GM18507 (cell line): ENCODE data around the gene C6orf47.
"Not testable (repeated sequence)": the region's sequence is repeated elsewhere in the genome, so short reads cannot be mapped to it uniquely, and the experiment has no call there.

Experiments used
- DNase-seq: peaks from one replicate; pipeline ENCODE4 v3.0.0; 2011; ENCODE audit warnings: low read depth; ENCODE audit not compliant: insufficient read length; ENCODE audit errors: extremely low spot score
- FAIRE-seq: peaks from 2 replicates; lab custom pipeline; 2011; peaks lifted over from hg19 to GRCh38; lab: Jason Lieb, UNC

Gene C6orf47

GRCh38 chr6:31660381-31661261, at the start of gene C6orf47:
C6orf47 (minus strand) TSS chr6:31660778; CDS start chr6:31659947, 831 bp downstream.
- DNase-seq (peak; percentile 58), FAIRE-seq (peak; percentile 73)

GRCh38 chr6:31709157-31709556, 48.6 kb upstream of the C6orf47 start:
- not testable (repeated sequence) for FAIRE-seq, DNase-seq

- DNase-seq (no peak), FAIRE-seq (no peak)
These were observed 47.6 kb upstream of the C6orf47 start for GRCh38 chr6:31708224-31708623.

GRCh38 chr6:31707701-31708100, 47.1 kb upstream of the C6orf47 start:
- FAIRE-seq = no peak
- no peak for DNase-seq

- no peak for DNase-seq
- no peak for FAIRE-seq
These were observed 46.0 kb upstream of the C6orf47 start, which contains the start of gene LY6G6F for GRCh38 chr6:31706599-31706998. LY6G6F (plus strand) TSS chr6:31706866; CDS start chr6:31706907, 41 bp downstream.

DNA sequence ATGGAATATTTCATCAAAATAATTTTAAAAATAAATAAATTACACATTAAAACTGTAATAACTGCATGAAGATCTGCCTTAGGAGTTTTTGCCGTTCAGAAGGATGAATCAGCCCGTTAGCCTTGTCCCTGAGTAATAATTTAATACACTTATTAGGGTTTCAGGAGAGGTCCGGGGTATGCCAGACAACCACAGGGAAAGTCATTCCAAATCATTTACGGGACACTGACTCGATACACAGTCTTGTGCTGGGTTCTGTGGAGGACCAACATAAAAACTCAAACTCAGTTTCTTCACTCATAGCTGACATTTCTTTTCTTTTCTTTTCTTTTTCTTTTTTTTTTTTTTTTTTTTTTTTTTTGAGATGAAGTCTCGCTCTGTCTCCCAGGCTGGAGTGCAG, 45.4 kb upstream of the C6orf47 start:
- no peak for DNase-seq

DNA sequence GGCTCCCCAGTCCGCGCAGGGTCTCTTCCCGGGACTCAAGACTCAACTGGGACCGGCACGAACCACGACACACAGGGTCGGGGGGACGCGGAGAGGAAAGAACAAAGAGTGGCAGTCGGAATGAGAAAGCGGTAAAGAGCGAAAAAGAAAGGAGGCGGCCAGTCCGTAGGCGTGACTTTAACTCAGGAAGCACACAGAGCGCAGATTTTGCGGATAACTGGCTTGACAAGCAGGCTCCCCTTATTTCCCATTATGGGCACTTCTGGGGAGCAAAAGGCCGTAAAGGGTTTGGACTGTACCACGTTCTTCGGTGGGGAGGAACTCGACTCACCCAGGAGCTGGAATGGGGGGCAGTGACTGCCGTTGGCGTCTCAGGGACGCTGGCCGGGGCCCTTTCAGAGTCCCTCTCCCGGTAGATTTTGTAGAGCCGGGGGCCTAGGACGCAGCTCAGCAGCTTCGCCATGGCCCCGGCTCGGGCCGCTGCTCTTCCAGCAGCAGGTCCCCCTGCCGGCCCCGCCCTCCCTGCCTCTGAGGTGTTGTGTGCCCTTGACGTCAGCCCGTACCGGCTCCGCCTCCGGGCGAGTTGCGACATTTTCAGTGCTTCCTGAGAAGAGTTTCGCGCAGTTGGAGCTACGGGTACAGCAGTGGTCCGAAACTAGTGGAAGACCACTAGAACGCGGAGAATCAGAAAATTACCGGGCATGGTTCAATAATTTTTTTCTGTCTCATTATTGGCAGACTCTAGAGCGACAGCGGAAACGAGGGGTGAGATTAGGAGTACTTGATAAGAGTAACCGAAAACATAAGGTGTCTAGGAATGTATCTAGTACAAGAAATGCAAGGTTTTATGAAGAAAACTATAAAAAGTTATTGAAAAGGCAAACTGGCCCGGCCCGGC, 42.5 kb upstream of the C6orf47 start, which contains the start of gene ABHD16A:
Gene ABHD16A, minus strand, starts transcription at position 506 of the 898 bp plus-strand sequence. Its CDS starts 43 bp downstream, at position 463.
- DNase-seq (peak; percentile 99), FAIRE-seq (peak; percentile 99)

More for the DNA sequence above, 45.4 kb upstream of the C6orf47 start:
- no peak for FAIRE-seq

DNA sequence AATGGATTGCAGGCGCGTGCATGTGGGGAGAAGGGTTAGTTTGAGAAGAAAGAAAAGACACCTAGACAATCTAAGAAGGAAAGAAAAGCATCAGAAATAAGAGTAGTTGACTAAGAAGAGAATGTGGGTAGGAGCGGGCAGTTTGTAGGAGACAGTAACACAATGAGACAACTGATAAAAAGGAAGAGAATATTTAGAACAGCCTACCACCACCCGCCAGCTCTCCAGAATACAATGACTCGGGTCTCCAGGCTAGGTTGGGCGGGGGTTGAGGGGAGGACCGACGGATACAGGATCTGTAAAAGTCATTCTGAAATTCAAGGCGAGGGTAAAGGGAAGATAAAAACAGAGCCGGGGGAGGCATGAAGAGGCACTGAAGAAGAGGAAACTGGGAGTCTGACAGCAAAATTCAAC, 41.8 kb upstream of the C6orf47 start:
- DNase-seq = no peak
- FAIRE-seq = no peak

GRCh38 chr6:31701666-31702404, 41.3 kb upstream of the C6orf47 start:
- FAIRE-seq (no peak), DNase-seq (no peak)

- FAIRE-seq = no peak
These were observed 40.3 kb upstream of the C6orf47 start for GRCh38 chr6:31700740-31701401.

DNA sequence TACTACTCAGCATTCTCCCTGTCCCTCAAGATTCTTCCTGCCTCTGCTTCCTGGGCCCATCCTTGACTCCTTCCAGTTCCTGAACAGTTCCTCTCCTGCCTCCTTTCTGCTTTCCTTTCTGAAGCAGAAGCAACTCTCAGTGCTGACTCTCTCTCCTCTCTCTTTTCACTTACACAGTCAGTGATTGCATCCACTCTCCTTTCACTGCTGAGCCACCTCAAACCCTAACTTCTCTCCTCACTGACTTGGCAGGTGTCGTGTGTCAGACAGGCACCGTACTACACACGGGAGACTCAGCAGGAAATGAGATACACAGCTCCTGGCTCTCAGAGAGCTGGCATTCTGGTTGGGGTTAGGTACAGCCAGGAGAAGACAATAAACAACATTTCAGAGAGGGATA, 37.0 kb upstream of the C6orf47 start:
- FAIRE-seq (no peak), DNase-seq (no peak)

More at GRCh38 chr6:31700740-31701401, 40.3 kb upstream of the C6orf47 start:
- no peak for DNase-seq

- DNase-seq (no peak), FAIRE-seq (no peak)
These were observed 33.0 kb upstream of the C6orf47 start for GRCh38 chr6:31693535-31693934.

DNA sequence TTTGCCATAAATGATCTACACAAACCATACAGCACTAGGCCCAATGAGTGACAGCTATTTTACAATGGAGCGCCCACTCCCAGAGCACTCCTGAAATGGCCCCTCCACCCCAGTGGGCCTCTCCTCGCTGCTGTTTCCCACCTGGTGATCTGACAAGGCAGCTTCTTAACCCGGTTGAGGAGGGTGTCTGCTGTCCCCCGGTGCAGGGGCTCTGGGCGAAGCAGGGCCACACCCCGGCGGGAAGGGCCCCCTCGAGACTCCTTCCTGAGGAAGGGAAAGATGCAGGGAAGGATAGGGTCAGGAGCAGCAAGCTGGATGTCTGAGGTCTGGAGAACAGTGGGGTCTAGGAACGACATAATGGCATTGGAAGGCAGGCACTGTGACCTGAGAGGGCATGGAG, 32.3 kb upstream of the C6orf47 start:
- FAIRE-seq = no peak
- no peak for DNase-seq

DNA sequence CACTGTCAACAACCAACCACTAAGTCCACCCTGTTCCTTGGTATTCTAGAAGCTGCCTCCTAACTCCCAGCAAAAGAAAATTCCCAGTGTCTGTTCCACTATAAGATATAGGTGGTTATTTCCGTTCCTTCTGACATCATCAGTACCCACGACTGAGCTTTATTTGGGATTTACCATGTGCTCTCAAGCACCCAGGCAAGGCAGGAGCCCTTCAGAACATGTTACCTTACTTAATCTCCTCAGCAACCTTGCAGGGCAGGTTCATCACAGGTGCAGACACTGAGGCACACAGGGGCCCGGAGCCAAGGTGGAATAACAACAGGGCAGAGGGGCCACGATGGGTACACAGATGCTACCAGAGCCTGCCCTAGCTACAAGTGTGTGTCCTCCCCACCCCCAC, 31.8 kb upstream of the C6orf47 start:
- no peak for FAIRE-seq
- no peak for DNase-seq

- FAIRE-seq = no peak
These were observed 31.1 kb upstream of the C6orf47 start for GRCh38 chr6:31691564-31692108.

GRCh38 chr6:31691078-31691463, 30.5 kb upstream of the C6orf47 start:
- no peak for DNase-seq
- no peak for FAIRE-seq

More at GRCh38 chr6:31691564-31692108, 31.1 kb upstream of the C6orf47 start:
- no peak for DNase-seq

DNA sequence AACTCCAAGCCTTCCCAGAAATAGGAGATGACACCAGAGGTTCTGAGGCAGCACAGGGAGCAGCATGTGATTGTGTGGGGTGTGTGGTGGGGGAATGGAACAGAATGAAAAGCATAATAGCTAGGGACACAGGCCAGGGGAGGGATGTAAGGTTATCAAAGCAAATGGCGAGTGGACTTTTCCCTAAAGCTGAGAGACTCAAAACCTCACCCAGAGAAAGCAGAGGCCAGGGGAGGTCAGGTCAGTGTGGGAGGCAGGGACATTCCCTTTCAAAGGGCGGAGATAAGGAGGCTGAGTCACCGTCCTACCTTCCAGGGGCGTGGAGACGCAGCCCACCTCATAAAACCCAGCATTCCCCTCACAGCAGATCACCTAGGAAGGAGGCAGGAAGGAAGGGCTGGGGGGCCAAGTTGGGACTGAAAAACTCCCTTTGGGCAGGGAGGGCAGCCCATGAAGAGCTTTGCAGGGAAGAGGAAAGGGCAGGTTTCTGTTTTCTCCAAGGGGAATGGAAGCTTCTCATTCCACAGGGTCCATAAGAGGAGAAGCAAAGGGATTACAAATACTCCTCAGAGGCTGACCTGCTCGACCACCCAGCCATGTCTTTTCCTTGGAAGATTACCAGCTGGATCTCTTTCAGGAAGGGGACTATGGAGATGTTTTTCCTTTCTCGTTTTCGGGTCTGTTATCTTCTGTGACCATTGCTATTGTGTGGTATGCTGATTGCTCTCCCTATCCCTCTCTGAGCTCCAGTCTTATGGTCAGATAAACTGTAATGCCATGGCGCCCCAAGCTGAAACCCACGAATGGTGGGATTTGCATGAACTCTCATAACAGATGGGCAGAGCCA, 29.9 kb upstream of the C6orf47 start:
- FAIRE-seq = no peak
- no peak for DNase-seq
